Activated CD8-positive, alpha-beta T cell treated with anti-CD3 and anti-CD28 coated beads for 36 hours (primary cell): ENCODE measurements around the gene ZNF622. TPM values are rescaled to one million over a fixed set of nuclear protein-coding genes. Genes with fewer than 3 reads are reported as not detected.

Experiments used
- ATAC-seq: fragments of 200-7000 bp; cut with Tn5 transposase; one replicate; pipeline ENCODE4 v1.10.0; 2021; ENCODE audit warnings: mild to moderate bottlenecking, moderate library complexity
- CTCF ChIA-PET: fragments of 350-600 bp; sonication (Branson Sonifier 250); formaldehyde crosslinking; loops from one replicate; lab custom pipeline; 2021; ENCODE audit warnings: antibody characterized with exemption; lab: Charles Lee
- POLR2A ChIA-PET: fragments of 350-600 bp; sonication (Branson Sonifier 250); formaldehyde crosslinking; loops from one replicate; lab custom pipeline; 2021; ENCODE audit warnings: antibody characterized with exemption; lab: Charles Lee
- DNase-seq: peaks from one replicate; pipeline ENCODE4 v3.0.0-alpha.2; 2020
- H3K27ac Mint-ChIP-seq: one replicate; pipeline ENCODE4 v1.8.0; 2021; ENCODE audit warnings: mild to moderate bottlenecking, mixed read lengths
- H3K27me3 Mint-ChIP-seq: one replicate; pipeline ENCODE4 v1.8.0; 2021; ENCODE audit warnings: mixed read lengths
- H3K36me3 Mint-ChIP-seq: one replicate; pipeline ENCODE4 v1.8.0; 2021; ENCODE audit warnings: low read depth, mixed read lengths
- H3K4me1 Mint-ChIP-seq: one replicate; pipeline ENCODE4 v1.8.0; 2021; ENCODE audit warnings: low read depth, mixed read lengths
- H3K4me3 Mint-ChIP-seq: one replicate; pipeline ENCODE4 v1.8.0; 2021; ENCODE audit warnings: mild to moderate bottlenecking, moderate library complexity, mixed read lengths
- H3K9me3 Mint-ChIP-seq: one replicate; pipeline ENCODE4 v1.8.0; 2021; ENCODE audit warnings: mixed read lengths
- CTCF ChIP-seq: fragments of 200-600 bp; IDR thresholded peaks from one replicate; pipeline ENCODE4 v1.8.0; 2022; ENCODE audit warnings: antibody characterized with exemption, mild to moderate bottlenecking
- intact Hi-C: fragments of 100-400 bp; cut with micrococcal nuclease; formaldehyde crosslinking; loops from one replicate; pipeline ENCODE4 v1.10.0; 2022
- total RNA-seq, 2 experiments: library from RNA; stranded (reverse); gene quantifications; one replicate each; pipeline ENCODE4 v1.2.3, GENCODE V29; 2021

The ZNF622 gene
- total RNA-seq, 2 experiments from 2014 or later = 36.7 to 38.4 TPM

- peak; percentile 81 for TF ChIP-seq CTCF
- Mint-ChIP-seq H3K27ac (peak overlapping the region; percentile 90), H3K4me1 (peaks cover 56% of the 10 kb centered on the region), H3K27me3 (no peaks in the 10 kb centered on the region), H3K36me3 (peaks cover 60% of the 10 kb centered on the region), H3K9me3 (no peaks in the 10 kb centered on the region), H3K4me3 (peak overlapping the region; percentile 22)
- peak; percentile 88 for ATAC-seq
- ChIA-PET POLR2A (interaction anchor here (2.1 to 2.3 kb wide), 2 partner anchors 9 to 161 kb away, joined by 6 to 8 read pairs; partner anchors contain the start of gene RETREG1), CTCF (interaction anchor here (0.7 to 6.8 kb wide), 28 partner anchors 9 to 296 kb away, joined by 3 to 57 read pairs (median 4); partner anchors contain the start of genes RETREG1 and ZNF622)
- peak; percentile 61 for DNase-seq
- intact Hi-C loops = loop anchor here (5.0 kb wide), 1 partner anchor 299 kb away; no protein-coding TSS in a partner anchor
Measured at GRCh38 chr5:16456103-16456832, 9.3 kb downstream of the ZNF622 start.

- POLR2A ChIA-PET = interaction anchor here (2.1 kb wide), 1 partner anchor 9 kb away, joined by 8 read pairs; no protein-coding TSS in a partner anchor
- H3K27me3 Mint-ChIP-seq = no peaks in the 10 kb centered on the region
- no peak for TF ChIP-seq CTCF
Measured at GRCh38 chr5:16455668-16456067, 9.9 kb downstream of the ZNF622 start.

GRCh38 chr5:16454686-16455085 is 10.9 kb downstream of the ZNF622 start:
- Mint-ChIP-seq H3K27ac (peak overlapping the region; percentile 0), H3K4me3 (no peak overlapping the region), H3K4me1 (peaks cover 42% of the 10 kb centered on the region), H3K27me3 (no peaks in the 10 kb centered on the region), H3K36me3 (peaks cover 62% of the 10 kb centered on the region), H3K9me3 (no peaks in the 10 kb centered on the region)
- intact Hi-C loops = loop anchor here (5.0 kb wide), 1 partner anchor 297 kb away; no protein-coding TSS in a partner anchor
- POLR2A ChIA-PET = no interaction called here
- CTCF ChIA-PET = interaction anchor here (0.9 to 6.8 kb wide), 9 partner anchors 11 to 322 kb away, joined by 3 to 57 read pairs (median 10); partner anchors contain the start of gene ZNF622
- no peak for DNase-seq
- no peak for ATAC-seq
- no peak for TF ChIP-seq CTCF

More at GRCh38 chr5:16455668-16456067, 9.9 kb downstream of the ZNF622 start:
- intact Hi-C loops = loop anchor here (5.0 kb wide), 1 partner anchor 298 kb away; no protein-coding TSS in a partner anchor
- peak overlapping the region; percentile 22 for H3K4me3 Mint-ChIP-seq
- H3K9me3 Mint-ChIP-seq = no peaks in the 10 kb centered on the region
- CTCF ChIA-PET = interaction anchor here (0.8 to 6.8 kb wide), 26 partner anchors 8 to 321 kb away, joined by 3 to 57 read pairs (median 5); partner anchors contain the start of genes RETREG1 and ZNF622
- ATAC-seq (no peak), DNase-seq (no peak)
- H3K27ac Mint-ChIP-seq = peak overlapping the region; percentile 90
- H3K4me1 Mint-ChIP-seq = peaks cover 50% of the 10 kb centered on the region
- peaks cover 59% of the 10 kb centered on the region for H3K36me3 Mint-ChIP-seq

- POLR2A ChIA-PET = no interaction called here
Measured at GRCh38 chr5:16453609-16454008, 12.0 kb downstream of the ZNF622 start.

More at GRCh38 chr5:16453609-16454008, 12.0 kb downstream of the ZNF622 start:
- no peak overlapping the region for H3K27ac Mint-ChIP-seq
- DNase-seq = no peak
- H3K36me3 Mint-ChIP-seq = peaks cover 63% of the 10 kb centered on the region
- H3K27me3 Mint-ChIP-seq = no peaks in the 10 kb centered on the region
- TF ChIP-seq CTCF = no peak
- CTCF ChIA-PET = interaction anchor here (6.8 kb wide), 1 partner anchor 293 kb away, joined by 57 read pairs; no protein-coding TSS in a partner anchor
- intact Hi-C loops = no loop called here
- no peak overlapping the region for H3K4me3 Mint-ChIP-seq
- peaks cover 33% of the 10 kb centered on the region for H3K4me1 Mint-ChIP-seq
- ATAC-seq = no peak
- no peaks in the 10 kb centered on the region for H3K9me3 Mint-ChIP-seq
